Fibroblast of pulmonary artery (primary cell): ENCODE data around the gene MLXIP.

Source experiments
- DNase-seq: peaks from one replicate; pipeline ENCODE4 v3.0.0-alpha.2; 2010; ENCODE audit warnings: low read depth
- H3K4me3 ChIP-seq: replicated peaks from 2 replicates; pipeline ENCODE4 v1.5.1; 2011; ENCODE audit warnings: low read depth, mild to moderate bottlenecking, control low read depth, low read length, moderate library complexity
- TF ChIP-seq, protein P1 (sequence below): IDR thresholded peaks from 2 replicates; pipeline ENCODE4 v1.5.1; 2011; ENCODE audit warnings: mild to moderate bottlenecking, control low read depth, low read length, inconsistent platforms; ENCODE audit errors: missing control alignments

The MLXIP gene

DNA sequence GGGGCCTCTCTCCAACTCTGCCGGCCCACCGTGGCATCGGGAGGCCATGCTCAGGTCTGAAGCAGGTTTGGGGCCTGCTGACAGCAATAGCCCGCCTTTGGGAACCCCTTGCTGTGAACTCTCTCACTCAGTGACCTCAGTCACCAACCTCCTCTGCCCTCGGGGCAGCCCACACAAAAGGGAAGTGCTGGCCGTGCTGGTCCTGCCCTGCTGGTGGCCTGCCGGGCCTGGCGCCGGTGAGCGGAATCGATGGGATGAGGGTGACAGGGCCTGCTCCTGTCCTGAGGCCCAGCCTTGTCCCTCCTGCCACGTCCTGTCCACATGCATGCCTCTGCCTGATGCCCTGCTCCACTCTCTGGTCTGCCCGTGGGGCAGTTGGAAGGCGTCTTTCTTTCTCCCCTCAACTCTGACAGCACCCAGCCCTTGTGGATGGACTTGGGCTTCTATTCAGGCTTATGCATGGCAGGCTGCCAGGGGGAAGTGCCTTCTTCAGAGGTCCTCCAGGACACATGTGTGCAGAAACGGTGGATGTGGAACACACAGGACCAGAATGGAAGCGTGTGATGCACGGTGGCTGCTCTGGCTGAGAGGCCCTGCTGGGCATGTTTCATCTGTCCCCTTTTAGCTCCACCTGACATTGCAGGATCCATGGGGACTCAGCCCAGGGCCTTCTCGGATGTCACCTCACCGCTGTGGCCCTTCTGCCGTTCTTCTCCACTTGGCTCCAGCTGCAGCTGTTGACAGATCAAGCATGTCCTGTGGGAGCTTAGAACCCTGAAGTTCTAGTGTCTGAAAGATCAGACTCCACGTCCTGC lies 63.6 kb downstream of the MLXIP start:
- no peak overlapping the region for H3K4me3 ChIP-seq
- no peak for DNase-seq
- TF ChIP-seq, protein P1, sequence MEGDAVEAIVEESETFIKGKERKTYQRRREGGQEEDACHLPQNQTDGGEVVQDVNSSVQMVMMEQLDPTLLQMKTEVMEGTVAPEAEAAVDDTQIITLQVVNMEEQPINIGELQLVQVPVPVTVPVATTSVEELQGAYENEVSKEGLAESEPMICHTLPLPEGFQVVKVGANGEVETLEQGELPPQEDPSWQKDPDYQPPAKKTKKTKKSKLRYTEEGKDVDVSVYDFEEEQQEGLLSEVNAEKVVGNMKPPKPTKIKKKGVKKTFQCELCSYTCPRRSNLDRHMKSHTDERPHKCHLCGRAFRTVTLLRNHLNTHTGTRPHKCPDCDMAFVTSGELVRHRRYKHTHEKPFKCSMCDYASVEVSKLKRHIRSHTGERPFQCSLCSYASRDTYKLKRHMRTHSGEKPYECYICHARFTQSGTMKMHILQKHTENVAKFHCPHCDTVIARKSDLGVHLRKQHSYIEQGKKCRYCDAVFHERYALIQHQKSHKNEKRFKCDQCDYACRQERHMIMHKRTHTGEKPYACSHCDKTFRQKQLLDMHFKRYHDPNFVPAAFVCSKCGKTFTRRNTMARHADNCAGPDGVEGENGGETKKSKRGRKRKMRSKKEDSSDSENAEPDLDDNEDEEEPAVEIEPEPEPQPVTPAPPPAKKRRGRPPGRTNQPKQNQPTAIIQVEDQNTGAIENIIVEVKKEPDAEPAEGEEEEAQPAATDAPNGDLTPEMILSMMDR, result no peak

DNA sequence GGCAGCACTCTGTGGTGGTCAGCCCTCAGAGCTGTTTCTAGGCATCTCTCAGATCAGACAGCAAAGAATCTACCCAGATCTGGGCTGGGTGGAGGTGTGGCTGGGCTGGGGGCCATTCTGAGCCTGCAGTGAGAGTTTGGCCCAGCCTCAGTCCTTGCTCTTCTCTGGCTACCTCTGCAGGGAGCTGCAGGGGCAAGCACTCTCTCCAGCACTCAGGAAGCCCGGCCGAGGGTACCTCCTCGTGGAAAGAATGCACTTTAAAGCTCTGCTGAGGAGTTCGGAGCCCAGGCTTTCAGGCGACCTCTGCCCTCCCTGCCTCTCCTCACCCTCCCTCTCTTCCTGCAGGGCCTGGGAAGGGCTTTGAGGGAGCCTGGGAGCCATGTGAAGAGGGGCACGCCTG lies 64.3 kb downstream of the MLXIP start:
- no peak for DNase-seq
- no peak overlapping the region for H3K4me3 ChIP-seq
- TF ChIP-seq, protein P1, result no peak

DNA sequence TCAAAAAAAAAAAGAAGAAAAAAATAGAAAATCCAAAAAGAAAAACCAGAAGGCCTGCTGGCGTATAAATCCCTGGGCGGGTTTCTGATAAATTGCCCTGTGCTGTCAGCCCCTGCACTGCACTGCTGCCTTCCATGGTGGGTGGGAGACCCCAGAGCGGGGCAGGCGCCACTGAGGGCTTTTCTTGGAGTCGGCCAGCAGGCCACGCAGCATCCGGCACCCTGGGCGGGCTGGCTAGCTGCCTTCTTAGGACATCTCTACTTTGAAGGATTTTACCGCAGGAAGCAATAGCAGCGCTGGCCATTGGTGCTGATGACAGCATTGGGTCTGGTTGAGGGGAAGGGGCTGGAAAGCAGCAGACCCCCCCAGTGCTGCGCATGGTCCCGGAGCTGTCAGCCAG lies 66.3 kb downstream of the MLXIP start:
- no peak for DNase-seq
- TF ChIP-seq, protein P1, result no peak
- no peak overlapping the region for H3K4me3 ChIP-seq

GRCh38 chr12:122145505-122146330 lies 67.2 kb downstream of the MLXIP start:
- TF ChIP-seq, protein P1, result no peak
- no peak overlapping the region for H3K4me3 ChIP-seq
- no peak for DNase-seq

GRCh38 chr12:122147514-122148290 lies 69.1 kb downstream of the MLXIP start:
- no peak for DNase-seq
- no peak overlapping the region for H3K4me3 ChIP-seq
- TF ChIP-seq, protein P1, result no peak

GRCh38 chr12:122148657-122149056 lies 70.1 kb downstream of the MLXIP start:
- no peak overlapping the region for H3K4me3 ChIP-seq
- TF ChIP-seq, protein P1, result no peak
- DNase-seq, result peak; percentile 55
